Measurements from ENCODE around the gene LRCH4. TPM values are rescaled to one million over a fixed set of nuclear protein-coding genes. Genes with fewer than 3 reads are reported as not detected.
"Not testable (repeated sequence)": the region's sequence is repeated elsewhere in the genome, so short reads cannot be mapped to it uniquely, and the experiment has no call there.

The LRCH4 gene
- total RNA-seq, 2 donors from 2014 or later: 28.2 to 32.6 TPM

- intact Hi-C loops (cut with DNase I): loop anchor here in 1 of 2 donors (10.0 kb wide), 1 partner anchor 112 kb away; no protein-coding TSS in a partner anchor
- ATAC-seq (no peak), DNase-seq (no peak)
These were observed 12.8 kb downstream of the LRCH4 start for GRCh38 chr7:100572949-100573675.

- DNase-seq: no peak
- no peak for ATAC-seq
- intact Hi-C loops (cut with DNase I): loop anchor here in 1 of 2 donors (10.0 kb wide), 1 partner anchor 112 kb away; no protein-coding TSS in a partner anchor
These were observed 13.5 kb downstream of the LRCH4 start for GRCh38 chr7:100572281-100572948.

GRCh38 chr7:100571829-100572116 is 14.2 kb downstream of the LRCH4 start:
- ATAC-seq (no peak), DNase-seq (no peak)
- intact Hi-C loops (cut with DNase I): loop anchor here in 1 of 2 donors (10.0 kb wide), 1 partner anchor 113 kb away; no protein-coding TSS in a partner anchor

- intact Hi-C loops (cut with DNase I): loop anchor here in 1 of 2 donors (10.0 kb wide), 1 partner anchor 114 kb away; no protein-coding TSS in a partner anchor
- DNase-seq (no peak), ATAC-seq (no peak)
These were observed 14.7 kb downstream of the LRCH4 start for GRCh38 chr7:100570954-100571828.

- ATAC-seq: peak; percentile 24 to 39
- DNase-seq: peak; percentile 61
- intact Hi-C loops (cut with DNase I): no loop called here
These were observed 16.8 kb downstream of the LRCH4 start for GRCh38 chr7:100568896-100569844.

GRCh38 chr7:100568176-100568895 is 17.6 kb downstream of the LRCH4 start:
- no peak for DNase-seq
- intact Hi-C loops (cut with DNase I): no loop called here
- ATAC-seq: no peak

- DNase-seq: no peak
- ATAC-seq: no peak
- intact Hi-C loops (cut with DNase I): no loop called here
These were observed 18.2 kb downstream of the LRCH4 start for GRCh38 chr7:100567751-100568175.

- ATAC-seq (no peak), DNase-seq (no peak)
- intact Hi-C loops (cut with DNase I): no loop called here
These were observed 18.7 kb downstream of the LRCH4 start for GRCh38 chr7:100567031-100567730.

GRCh38 chr7:100566018-100566531 is 19.9 kb downstream of the LRCH4 start:
- DNase-seq: no peak
- intact Hi-C loops (cut with DNase I): no loop called here

GRCh38 chr7:100565133-100565571 is 20.8 kb downstream of the LRCH4 start:
- DNase-seq: no peak
- intact Hi-C loops (cut with DNase I): no loop called here
- no peak for ATAC-seq

More at GRCh38 chr7:100566018-100566531, 19.9 kb downstream of the LRCH4 start:
- no peak for ATAC-seq

GRCh38 chr7:100564405-100564804 is 21.5 kb downstream of the LRCH4 start:
- ATAC-seq, DNase-seq: not testable (repeated sequence)
- intact Hi-C loops (cut with DNase I): loop anchor here (5.0 kb wide), 2 partner anchors 92 to 128 kb away; partner anchors contain the start of gene GIGYF1 (in 1 of the 2)

GRCh38 chr7:100563809-100564400 is 22.0 kb downstream of the LRCH4 start:
- ATAC-seq (peak; percentile 62 to 70), DNase-seq (peak; percentile 86)
- intact Hi-C loops (cut with DNase I): loop anchor here (5.0 kb wide), 2 partner anchors 92 to 128 kb away; partner anchors contain the start of gene GIGYF1 (in 1 of the 2)

- intact Hi-C loops (cut with DNase I): loop anchor here (5.0 kb wide), 2 partner anchors 91 to 129 kb away; partner anchors contain the start of gene GIGYF1 (in 1 of the 2)
- DNase-seq: no peak
- ATAC-seq: no peak
These were observed 22.8 kb downstream of the LRCH4 start for GRCh38 chr7:100563100-100563564.

- intact Hi-C loops (cut with DNase I): loop anchor here (5.0 kb wide), 2 partner anchors 90 to 130 kb away; partner anchors contain the start of gene GIGYF1 (in 1 of the 2)
- DNase-seq (no peak), ATAC-seq (peak in 1 of 2 donors; percentile 8)
These were observed 23.5 kb downstream of the LRCH4 start for GRCh38 chr7:100562195-100563099.

Measured in left cardiac atrium (tissue), 4 donors.